Measurements from ENCODE around the gene KRR1.

The KRR1 gene

DNA sequence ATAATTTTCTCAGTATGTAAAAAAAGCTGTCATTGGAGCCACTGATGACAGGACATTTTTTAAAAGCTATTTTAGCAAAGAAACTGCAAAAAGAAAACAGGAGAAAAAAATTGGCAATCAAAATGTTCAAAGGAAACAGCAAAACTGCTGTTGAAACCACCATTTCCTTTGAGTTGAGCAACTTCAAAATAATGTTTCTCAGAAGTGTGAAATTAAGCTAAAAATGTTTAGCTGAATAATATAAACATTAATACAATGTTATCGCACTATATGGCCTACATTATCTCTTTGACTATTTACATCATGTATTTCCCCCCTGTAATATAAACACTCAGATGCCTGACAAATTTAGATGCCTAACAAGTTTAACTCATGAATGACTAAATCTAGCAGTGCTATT, 54.2 kb downstream of the KRR1 start:
- ChIA-PET CTCF (no interaction called here), POLR2A (no interaction called here)
- H3K27ac ChIP-seq (ENCODE audit: extremely low read depth, low read depth, low read length): no peak overlapping the region
- no peaks in the 10 kb centered on the region for H3K36me3 ChIP-seq (ENCODE audit: control insufficient read depth in 2 of 2, insufficient read depth in 1 of 2, low read length in 2 of 2)
- no peaks in the 10 kb centered on the region; the same call in 1 of the 2 replicates for H3K4me1 ChIP-seq (ENCODE audit: control insufficient read depth, insufficient read depth, low read length)
- H3K9me3 ChIP-seq (ENCODE audit: control insufficient read depth, insufficient read depth, low read depth, low read length): no peaks in the 10 kb centered on the region
- no peak overlapping the region for H3K4me3 ChIP-seq (ENCODE audit: low read depth, low read length)
- TF ChIP-seq, protein P1, sequence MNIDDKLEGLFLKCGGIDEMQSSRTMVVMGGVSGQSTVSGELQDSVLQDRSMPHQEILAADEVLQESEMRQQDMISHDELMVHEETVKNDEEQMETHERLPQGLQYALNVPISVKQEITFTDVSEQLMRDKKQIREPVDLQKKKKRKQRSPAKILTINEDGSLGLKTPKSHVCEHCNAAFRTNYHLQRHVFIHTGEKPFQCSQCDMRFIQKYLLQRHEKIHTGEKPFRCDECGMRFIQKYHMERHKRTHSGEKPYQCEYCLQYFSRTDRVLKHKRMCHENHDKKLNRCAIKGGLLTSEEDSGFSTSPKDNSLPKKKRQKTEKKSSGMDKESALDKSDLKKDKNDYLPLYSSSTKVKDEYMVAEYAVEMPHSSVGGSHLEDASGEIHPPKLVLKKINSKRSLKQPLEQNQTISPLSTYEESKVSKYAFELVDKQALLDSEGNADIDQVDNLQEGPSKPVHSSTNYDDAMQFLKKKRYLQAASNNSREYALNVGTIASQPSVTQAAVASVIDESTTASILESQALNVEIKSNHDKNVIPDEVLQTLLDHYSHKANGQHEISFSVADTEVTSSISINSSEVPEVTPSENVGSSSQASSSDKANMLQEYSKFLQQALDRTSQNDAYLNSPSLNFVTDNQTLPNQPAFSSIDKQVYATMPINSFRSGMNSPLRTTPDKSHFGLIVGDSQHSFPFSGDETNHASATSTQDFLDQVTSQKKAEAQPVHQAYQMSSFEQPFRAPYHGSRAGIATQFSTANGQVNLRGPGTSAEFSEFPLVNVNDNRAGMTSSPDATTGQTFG (tag by site-specific recombination; IDR thresholded peaks at IDR 0.05; ENCODE audit: borderline replicate concordance): no peak
- TF ChIP-seq ZNF311 (tag by site-specific recombination; IDR thresholded peaks at IDR 0.05; ENCODE audit: borderline replicate concordance): no peak
- TF ChIP-seq, protein P2, sequence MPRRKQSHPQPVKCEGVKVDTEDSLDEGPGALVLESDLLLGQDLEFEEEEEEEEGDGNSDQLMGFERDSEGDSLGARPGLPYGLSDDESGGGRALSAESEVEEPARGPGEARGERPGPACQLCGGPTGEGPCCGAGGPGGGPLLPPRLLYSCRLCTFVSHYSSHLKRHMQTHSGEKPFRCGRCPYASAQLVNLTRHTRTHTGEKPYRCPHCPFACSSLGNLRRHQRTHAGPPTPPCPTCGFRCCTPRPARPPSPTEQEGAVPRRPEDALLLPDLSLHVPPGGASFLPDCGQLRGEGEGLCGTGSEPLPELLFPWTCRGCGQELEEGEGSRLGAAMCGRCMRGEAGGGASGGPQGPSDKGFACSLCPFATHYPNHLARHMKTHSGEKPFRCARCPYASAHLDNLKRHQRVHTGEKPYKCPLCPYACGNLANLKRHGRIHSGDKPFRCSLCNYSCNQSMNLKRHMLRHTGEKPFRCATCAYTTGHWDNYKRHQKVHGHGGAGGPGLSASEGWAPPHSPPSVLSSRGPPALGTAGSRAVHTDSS (tag by site-specific recombination; IDR thresholded peaks at IDR 0.05): no peak
- TF ChIP-seq ZNF423 (tag by site-specific recombination; IDR thresholded peaks at IDR 0.05): no peak
- TF ChIP-seq, protein P3, sequence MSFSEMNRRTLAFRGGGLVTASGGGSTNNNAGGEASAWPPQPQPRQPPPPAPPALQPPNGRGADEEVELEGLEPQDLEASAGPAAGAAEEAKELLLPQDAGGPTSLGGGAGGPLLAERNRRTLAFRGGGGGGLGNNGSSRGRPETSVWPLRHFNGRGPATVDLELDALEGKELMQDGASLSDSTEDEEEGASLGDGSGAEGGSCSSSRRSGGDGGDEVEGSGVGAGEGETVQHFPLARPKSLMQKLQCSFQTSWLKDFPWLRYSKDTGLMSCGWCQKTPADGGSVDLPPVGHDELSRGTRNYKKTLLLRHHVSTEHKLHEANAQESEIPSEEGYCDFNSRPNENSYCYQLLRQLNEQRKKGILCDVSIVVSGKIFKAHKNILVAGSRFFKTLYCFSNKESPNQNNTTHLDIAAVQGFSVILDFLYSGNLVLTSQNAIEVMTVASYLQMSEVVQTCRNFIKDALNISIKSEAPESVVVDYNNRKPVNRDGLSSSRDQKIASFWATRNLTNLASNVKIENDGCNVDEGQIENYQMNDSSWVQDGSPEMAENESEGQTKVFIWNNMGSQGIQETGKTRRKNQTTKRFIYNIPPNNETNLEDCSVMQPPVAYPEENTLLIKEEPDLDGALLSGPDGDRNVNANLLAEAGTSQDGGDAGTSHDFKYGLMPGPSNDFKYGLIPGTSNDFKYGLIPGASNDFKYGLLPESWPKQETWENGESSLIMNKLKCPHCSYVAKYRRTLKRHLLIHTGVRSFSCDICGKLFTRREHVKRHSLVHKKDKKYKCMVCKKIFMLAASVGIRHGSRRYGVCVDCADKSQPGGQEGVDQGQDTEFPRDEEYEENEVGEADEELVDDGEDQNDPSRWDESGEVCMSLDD (tag by site-specific recombination; IDR thresholded peaks at IDR 0.05): no peak
- TF ChIP-seq ZNF510 (tag by site-specific recombination; IDR thresholded peaks at IDR 0.05; ENCODE audit: insufficient replicate concordance): no peak
- TF ChIP-seq ZNF350 (tag by site-specific recombination; IDR thresholded peaks at IDR 0.05): no peak
- no peak for TF ChIP-seq ZIC2 (tag by site-specific recombination; IDR thresholded peaks at IDR 0.05)

GRCh38 chr12:75455839-75456238, 55.6 kb downstream of the KRR1 start:
- Histone ChIP-seq H3K4me3 (ENCODE audit: low read depth, low read length) (no peak overlapping the region), H3K4me1 (ENCODE audit: control insufficient read depth, insufficient read depth, low read length) (no peaks in the 10 kb centered on the region; the same call in 1 of the 2 replicates), H3K9me3 (ENCODE audit: control insufficient read depth, insufficient read depth, low read depth, low read length) (no peaks in the 10 kb centered on the region), H3K36me3 (ENCODE audit: control insufficient read depth in 2 of 2, insufficient read depth in 1 of 2, low read length in 2 of 2) (no peaks in the 10 kb centered on the region), H3K27ac (ENCODE audit: extremely low read depth, low read depth, low read length) (no peak overlapping the region)
- TF ChIP-seq MZF1 (tag by site-specific recombination; IDR thresholded peaks at IDR 0.05; ENCODE audit: borderline replicate concordance): no peak
- TF ChIP-seq, protein P4, sequence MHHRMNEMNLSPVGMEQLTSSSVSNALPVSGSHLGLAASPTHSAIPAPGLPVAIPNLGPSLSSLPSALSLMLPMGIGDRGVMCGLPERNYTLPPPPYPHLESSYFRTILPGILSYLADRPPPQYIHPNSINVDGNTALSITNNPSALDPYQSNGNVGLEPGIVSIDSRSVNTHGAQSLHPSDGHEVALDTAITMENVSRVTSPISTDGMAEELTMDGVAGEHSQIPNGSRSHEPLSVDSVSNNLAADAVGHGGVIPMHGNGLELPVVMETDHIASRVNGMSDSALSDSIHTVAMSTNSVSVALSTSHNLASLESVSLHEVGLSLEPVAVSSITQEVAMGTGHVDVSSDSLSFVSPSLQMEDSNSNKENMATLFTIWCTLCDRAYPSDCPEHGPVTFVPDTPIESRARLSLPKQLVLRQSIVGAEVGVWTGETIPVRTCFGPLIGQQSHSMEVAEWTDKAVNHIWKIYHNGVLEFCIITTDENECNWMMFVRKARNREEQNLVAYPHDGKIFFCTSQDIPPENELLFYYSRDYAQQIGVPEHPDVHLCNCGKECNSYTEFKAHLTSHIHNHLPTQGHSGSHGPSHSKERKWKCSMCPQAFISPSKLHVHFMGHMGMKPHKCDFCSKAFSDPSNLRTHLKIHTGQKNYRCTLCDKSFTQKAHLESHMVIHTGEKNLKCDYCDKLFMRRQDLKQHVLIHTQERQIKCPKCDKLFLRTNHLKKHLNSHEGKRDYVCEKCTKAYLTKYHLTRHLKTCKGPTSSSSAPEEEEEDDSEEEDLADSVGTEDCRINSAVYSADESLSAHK (tag by site-specific recombination; IDR thresholded peaks at IDR 0.05): no peak
- no peak for TF ChIP-seq KLF9 (tag by site-specific recombination; IDR thresholded peaks at IDR 0.05; ENCODE audit: low read depth)
- no peak for TF ChIP-seq ZNF549 (tag by site-specific recombination; IDR thresholded peaks at IDR 0.05)
- no peak for TF ChIP-seq ZNF514 (tag by site-specific recombination; IDR thresholded peaks at IDR 0.05)
- TF ChIP-seq, protein P5, sequence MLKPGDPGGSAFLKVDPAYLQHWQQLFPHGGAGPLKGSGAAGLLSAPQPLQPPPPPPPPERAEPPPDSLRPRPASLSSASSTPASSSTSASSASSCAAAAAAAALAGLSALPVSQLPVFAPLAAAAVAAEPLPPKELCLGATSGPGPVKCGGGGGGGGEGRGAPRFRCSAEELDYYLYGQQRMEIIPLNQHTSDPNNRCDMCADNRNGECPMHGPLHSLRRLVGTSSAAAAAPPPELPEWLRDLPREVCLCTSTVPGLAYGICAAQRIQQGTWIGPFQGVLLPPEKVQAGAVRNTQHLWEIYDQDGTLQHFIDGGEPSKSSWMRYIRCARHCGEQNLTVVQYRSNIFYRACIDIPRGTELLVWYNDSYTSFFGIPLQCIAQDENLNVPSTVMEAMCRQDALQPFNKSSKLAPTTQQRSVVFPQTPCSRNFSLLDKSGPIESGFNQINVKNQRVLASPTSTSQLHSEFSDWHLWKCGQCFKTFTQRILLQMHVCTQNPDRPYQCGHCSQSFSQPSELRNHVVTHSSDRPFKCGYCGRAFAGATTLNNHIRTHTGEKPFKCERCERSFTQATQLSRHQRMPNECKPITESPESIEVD (tag by site-specific recombination; IDR thresholded peaks at IDR 0.05): no peak
- TF ChIP-seq, protein P6, sequence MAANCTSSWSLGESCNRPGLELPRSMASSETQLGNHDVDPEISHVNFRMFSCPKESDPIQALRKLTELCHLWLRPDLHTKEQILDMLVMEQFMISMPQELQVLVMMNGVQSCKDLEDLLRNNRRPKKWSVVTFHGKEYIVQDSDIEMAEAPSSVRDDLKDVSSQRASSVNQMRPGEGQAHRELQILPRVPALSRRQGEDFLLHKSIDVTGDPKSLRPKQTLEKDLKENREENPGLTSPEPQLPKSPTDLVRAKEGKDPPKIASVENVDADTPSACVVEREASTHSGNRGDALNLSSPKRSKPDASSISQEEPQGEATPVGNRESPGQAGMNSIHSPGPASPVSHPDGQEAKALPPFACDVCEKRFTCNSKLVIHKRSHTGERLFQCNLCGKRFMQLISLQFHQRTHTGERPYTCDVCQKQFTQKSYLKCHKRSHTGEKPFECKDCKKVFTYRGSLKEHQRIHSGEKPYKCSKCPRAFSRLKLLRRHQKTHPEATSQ (tag by site-specific recombination; IDR thresholded peaks at IDR 0.05): no peak
- TF ChIP-seq PRDM1 (tag by site-specific recombination; IDR thresholded peaks at IDR 0.05): no peak
- no peak for TF ChIP-seq MYNN (tag by site-specific recombination; IDR thresholded peaks at IDR 0.05; ENCODE audit: borderline replicate concordance)
- TF ChIP-seq ZNF335 (tag by site-specific recombination; conservative IDR thresholded peaks at IDR 0.05): no peak
- TF ChIP-seq ZNF423 (tag by site-specific recombination; IDR thresholded peaks at IDR 0.05): no peak
- no peak for TF ChIP-seq ZNF175 (tag by site-specific recombination; IDR thresholded peaks at IDR 0.05)
- CTCF ChIA-PET: no interaction called here
- POLR2A ChIA-PET: no interaction called here
